IMR-90 (cell line): ENCODE results near the gene ITGA3. TPM values are rescaled to one million over a fixed set of nuclear protein-coding genes. Genes with fewer than 3 reads are reported as not detected.

Source experiments
- ATAC-seq: fragments of 200-7000 bp; cut with Tn5 transposase; 2 replicates; pipeline ENCODE4 v1.9.1; 2020; ENCODE audit warnings: low read depth, mild to moderate bottlenecking, moderate library complexity
- BruUV-seq: library from RNA; stranded (reverse); fragments of 400-500 nt; replicated peaks from 2 replicates; lab custom pipeline; 2021; lab: Mats Ljungman, UMichigan
- CTCF ChIA-PET: fragments of 300-600 bp; formaldehyde crosslinking; extraction: SDS; loops from one replicate; lab custom pipeline; 2021; ENCODE audit warnings: antibody characterized with exemption; lab: Yijun Ruan, JAX
- POLR2A ChIA-PET: fragments of 300-600 bp; sonication (Branson Sonifier 250); formaldehyde crosslinking; loops from one replicate; lab custom pipeline; 2022; ENCODE audit warnings: antibody characterized with exemption; ENCODE audit not compliant: unreplicated experiment; lab: Charles Lee
- DNase-seq: peaks from one replicate; pipeline ENCODE4 v3.0.0; 2013
- H2AFZ ChIP-seq: replicated peaks from 2 replicates; pipeline ENCODE3; 2013; ENCODE audit warnings: low read length, mild to moderate bottlenecking; ENCODE audit not compliant: poor library complexity
- H2AK5ac ChIP-seq: 2 replicates; pipeline ENCODE4 v1.6.1; 2013; ENCODE audit warnings: low read depth, low read length, inconsistent platforms
- H2AK9ac ChIP-seq: replicated peaks from 2 replicates; pipeline ENCODE3; 2013; ENCODE audit warnings: mild to moderate bottlenecking, low read depth, low read length, moderate library complexity; ENCODE audit not compliant: poor library complexity
- H2BK120ac ChIP-seq: 2 replicates; pipeline ENCODE4 v1.6.1; 2013; ENCODE audit warnings: low read depth, low read length, inconsistent platforms
- H2BK15ac ChIP-seq: 3 replicates; pipeline ENCODE4 v1.6.1; 2013; ENCODE audit warnings: low read depth, low read length, inconsistent platforms
- H2BK20ac ChIP-seq: 2 replicates; pipeline ENCODE4 v1.6.1; 2013; ENCODE audit warnings: low read depth, mild to moderate bottlenecking, inconsistent platforms, low read length, moderate library complexity
- H2BK5ac ChIP-seq: 2 replicates; pipeline ENCODE4 v1.6.1; 2013; ENCODE audit warnings: mild to moderate bottlenecking, low read depth, low read length, inconsistent platforms; ENCODE audit not compliant: poor library complexity, severe bottlenecking
- H3K14ac ChIP-seq: replicated peaks from 2 replicates; pipeline ENCODE4 v1.6.1; 2013; ENCODE audit warnings: low read depth, low read length, inconsistent platforms
- H3K18ac ChIP-seq: 2 replicates; pipeline ENCODE4 v1.6.1; 2013; ENCODE audit warnings: low read depth, low read length, control low read depth
- H3K23ac ChIP-seq: 2 replicates; pipeline ENCODE4 v1.6.1; 2013; ENCODE audit warnings: low read depth, low read length, inconsistent platforms
- H3K27ac ChIP-seq: 2 replicates; pipeline ENCODE4 v1.5.1; 2013; ENCODE audit warnings: mild to moderate bottlenecking, control low read depth, low read length; ENCODE audit not compliant: insufficient read depth
- H3K27me3 ChIP-seq: 2 replicates; pipeline ENCODE4 v1.6.1; 2013; ENCODE audit warnings: low read length; ENCODE audit not compliant: control insufficient read depth, insufficient read depth
- H3K36me3 ChIP-seq: 2 replicates; pipeline ENCODE4 v1.6.1; 2013; ENCODE audit warnings: low read length, mixed read lengths; ENCODE audit not compliant: control insufficient read depth, insufficient read depth
- H3K4ac ChIP-seq: 2 replicates; pipeline ENCODE4 v1.6.1; 2013; ENCODE audit warnings: low read depth, low read length, inconsistent platforms
- H3K4me1 ChIP-seq: 2 replicates; pipeline ENCODE4 v1.6.1; 2013; ENCODE audit warnings: low read length, mixed read lengths; ENCODE audit not compliant: control insufficient read depth, insufficient read depth
- H3K4me2 ChIP-seq: 2 replicates; pipeline ENCODE4 v1.6.1; 2013; ENCODE audit warnings: low read depth, mild to moderate bottlenecking, control low read depth, low read length, moderate library complexity
- H3K4me3 ChIP-seq: 2 replicates; pipeline ENCODE4 v1.5.1; 2013; ENCODE audit warnings: low read depth, mild to moderate bottlenecking, control low read depth, low read length, moderate library complexity; ENCODE audit not compliant: insufficient read depth
- H3K56ac ChIP-seq: 2 replicates; pipeline ENCODE4 v1.6.1; 2013; ENCODE audit warnings: low read length, inconsistent platforms; ENCODE audit not compliant: insufficient read depth; ENCODE audit errors: extremely low read depth
- H3K79me1 ChIP-seq, 2 experiments: 2 replicates each; pipeline ENCODE4 v1.6.1; 2013; ENCODE audit warnings: low read length in 2 of 2, inconsistent platforms in 1 of 2, low read depth in 1 of 2
- H3K9ac ChIP-seq: 2 replicates; pipeline ENCODE4 v1.6.1; 2013; ENCODE audit warnings: low read depth, low read length, control low read depth
- H3K9me1 ChIP-seq: 2 replicates; pipeline ENCODE4 v1.6.1; 2013; ENCODE audit warnings: low read length, inconsistent platforms; ENCODE audit not compliant: insufficient read depth
- H3K9me3 ChIP-seq: 2 replicates; pipeline ENCODE4 v1.6.1; 2013; ENCODE audit warnings: low read length; ENCODE audit not compliant: control insufficient read depth, insufficient read depth
- H4K20me1 ChIP-seq: 2 replicates; pipeline ENCODE4 v1.6.1; 2013; ENCODE audit warnings: low read length, inconsistent platforms; ENCODE audit not compliant: insufficient read depth
- H4K5ac ChIP-seq: 2 replicates; pipeline ENCODE4 v1.6.1; 2013; ENCODE audit warnings: mild to moderate bottlenecking, low read depth, low read length, control low read depth
- H4K8ac ChIP-seq, 2 experiments: 2 replicates each; pipeline ENCODE4 v1.6.1; 2013; ENCODE audit warnings: low read depth in 2 of 2, low read length in 2 of 2, control low read depth in 1 of 2, inconsistent platforms in 1 of 2
- H4K91ac ChIP-seq: 2 replicates; pipeline ENCODE4 v1.6.1; 2013; ENCODE audit warnings: low read depth, low read length, inconsistent platforms; ENCODE audit not compliant: insufficient read depth
- CTCF ChIP-seq: conservative IDR thresholded peaks from 2 replicates; pipeline ENCODE4 v1.5.1; 2012; ENCODE audit warnings: mild to moderate bottlenecking, low read depth, low read length, improper control_type of control experiment
- MXI1 ChIP-seq: IDR thresholded peaks from 2 replicates; pipeline ENCODE4 v1.6.1; 2012; ENCODE audit warnings: low read depth, mild to moderate bottlenecking, low read length, moderate library complexity, borderline replicate concordance
- WGBS, 2 experiments: methylation state at CpG; one replicate each; pipeline versions ENCODE4 v1.1.5 to v1.1.7; 2013; ENCODE audit warnings: missing lambda C conversion rate in 2 of 2; ENCODE audit not compliant: insufficient read length in 1 of 2; ENCODE audit errors: extremely low coverage in 2 of 2; 5-methylcytosine and 5-hydroxymethylcytosine counted together
- dilution Hi-C: fragments of 300-500 bp; cut with HindIII; formaldehyde crosslinking; loops from one replicate; pipeline ENCODE4 v1.14.3; 2018; ENCODE audit warnings: low sequenced_read_pairs; ENCODE audit not compliant: unreplicated experiment
- in situ Hi-C: fragments of 300-500 bp; cut with MboI; formaldehyde crosslinking; loops from 3 replicates; pipeline ENCODE4 v1.14.3; 2019; ENCODE audit warnings: low sequenced_read_pairs, inconsistent platforms, mixed read lengths
- intact Hi-C: fragments of 100-400 bp; cut with micrococcal nuclease; formaldehyde crosslinking; loops from 2 replicates; pipeline ENCODE4 v1.10.0; 2022
- polyA plus RNA-seq, 3 experiments: library from polyadenylated mRNA; depleted of rRNA; stranded (reverse); fragments of >200 nt; gene quantifications; 2 replicates each; pipeline ENCODE4 v1.2.3, GENCODE V29; 2012; ENCODE audit warnings: low replicate concordance in 1 of 3
- total RNA-seq: library from RNA; depleted of rRNA; stranded (reverse); fragments of >200 nt; gene quantifications from 2 replicates; pipeline ENCODE4 v1.2.3, GENCODE V29; 2012

ITGA3 gene
- total and polyA plus RNA-seq, 2 of the 4 experiments (the other 2 are of a cell fraction): 78.0 to 202 TPM

GRCh38 chr17:50052241-50052796 lies 3.6 kb upstream of the ITGA3 start:
- peaks cover 59% of the 10 kb centered on the region for H3K9me1 ChIP-seq
- peaks cover 0 to 68% of the 10 kb centered on the region in 2 experiments; a peak in 2 of 4 replicates for H3K79me1 ChIP-seq
- H3K4me3 ChIP-seq: no peak overlapping the region
- peak overlapping the region; percentile 67 for H2BK15ac ChIP-seq
- H3K18ac ChIP-seq: peak overlapping the region; percentile 21; the same call in 1 of the 2 replicates
- no peak overlapping the region for H3K9ac ChIP-seq
- peak overlapping the region; percentile 38 for H2AK9ac ChIP-seq
- WGBS, 2 experiments: no CpG with 5 or more reads among the region's 6 CpGs
- DNase-seq (no peak), ATAC-seq (no peak)
- H2BK20ac ChIP-seq: peak overlapping the region; percentile 95
- H2AFZ ChIP-seq: no peak overlapping the region
- 0 out of 2 replicates have a peak overlapping the region, but pooled peaks have one; percentile 12 for H3K56ac ChIP-seq
- H3K4me2 ChIP-seq: no peak overlapping the region
- dilution Hi-C loops (no loop called here), intact Hi-C loops (no loop called here), in situ Hi-C loops (no loop called here)
- TF ChIP-seq MXI1: no peak
- no peak for TF ChIP-seq CTCF
- H3K27ac ChIP-seq: no peak overlapping the region
- H4K8ac ChIP-seq: peak overlapping the region; percentile 85 to 96; a peak in 3 of 4 replicates
- peak overlapping the region; percentile 98 for H3K4ac ChIP-seq
- no TSS peak for BruUV-seq
- peak overlapping the region; percentile 50; the same call in 1 of the 2 replicates for H3K23ac ChIP-seq
- H3K36me3 ChIP-seq: no peaks in the 10 kb centered on the region
- H2AK5ac ChIP-seq: peak overlapping the region; percentile 99
- no peaks in the 10 kb centered on the region for H3K9me3 ChIP-seq
- H3K14ac ChIP-seq: peak overlapping the region; percentile 91
- POLR2A ChIA-PET: no interaction called here
- H2BK5ac ChIP-seq: peak overlapping the region; percentile 98
- H4K91ac ChIP-seq: peak overlapping the region; percentile 98
- peaks cover 5% of the 10 kb centered on the region; the same call in 1 of the 2 replicates for H4K20me1 ChIP-seq
- peak overlapping the region; percentile 98 for H2BK120ac ChIP-seq
- CTCF ChIA-PET: no interaction called here
- H3K4me1 ChIP-seq: peaks cover 42% of the 10 kb centered on the region
- no peaks in the 10 kb centered on the region for H3K27me3 ChIP-seq
- no peak overlapping the region; the same call in 1 of the 2 replicates for H4K5ac ChIP-seq
